Measurements from ENCODE around the gene RARA.
A peak's percentile ranks its signal among the peaks of the same experiment; 100 is the strongest.

Gene RARA

DNA sequence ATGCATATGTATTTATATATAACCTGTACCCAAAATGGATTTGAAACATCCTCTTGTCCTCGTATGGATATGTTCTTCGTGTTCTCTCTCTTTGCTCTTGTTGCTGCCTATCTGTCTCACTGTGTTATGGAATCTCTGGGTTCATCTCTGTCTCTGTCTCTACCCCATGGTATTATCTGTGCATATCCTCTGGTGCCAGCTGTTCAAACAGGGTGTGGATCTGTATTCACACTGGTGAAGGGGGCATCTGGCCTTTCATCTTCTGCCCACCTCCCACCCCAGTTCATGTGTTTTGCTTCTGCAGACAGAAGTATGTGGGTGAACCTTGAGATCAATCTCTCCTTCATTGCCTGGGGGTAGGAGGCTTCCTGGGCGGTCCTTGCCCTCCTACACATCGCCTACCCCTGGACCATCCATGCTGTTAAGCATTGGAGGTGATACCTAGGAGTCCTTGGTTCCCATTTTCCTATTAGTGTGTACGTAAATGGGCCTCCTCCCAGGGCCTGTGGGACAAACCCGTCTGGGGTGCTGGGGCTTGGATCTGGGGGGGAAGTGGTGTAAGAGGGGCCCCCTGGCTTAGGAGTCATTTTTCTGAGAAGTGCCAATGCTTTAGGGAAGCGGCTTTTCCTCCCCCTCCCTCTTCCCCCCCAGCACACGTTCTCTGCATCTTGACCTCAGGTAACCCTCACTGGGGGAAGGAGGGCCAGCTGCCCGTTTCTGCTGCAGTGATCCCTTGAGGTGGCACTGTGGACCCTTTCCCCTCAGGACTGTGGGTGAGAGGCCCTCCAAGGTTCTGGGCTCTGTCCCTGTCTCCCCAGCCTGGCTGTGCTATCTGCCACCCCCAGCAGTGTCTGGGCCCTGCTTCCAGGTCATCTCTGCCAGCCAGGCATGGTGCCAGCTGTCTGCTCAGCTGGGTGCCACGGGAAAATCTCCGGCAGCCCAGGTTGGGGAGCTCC, 21.1 kb downstream of the RARA start:
- DNase-seq: no peak

DNA sequence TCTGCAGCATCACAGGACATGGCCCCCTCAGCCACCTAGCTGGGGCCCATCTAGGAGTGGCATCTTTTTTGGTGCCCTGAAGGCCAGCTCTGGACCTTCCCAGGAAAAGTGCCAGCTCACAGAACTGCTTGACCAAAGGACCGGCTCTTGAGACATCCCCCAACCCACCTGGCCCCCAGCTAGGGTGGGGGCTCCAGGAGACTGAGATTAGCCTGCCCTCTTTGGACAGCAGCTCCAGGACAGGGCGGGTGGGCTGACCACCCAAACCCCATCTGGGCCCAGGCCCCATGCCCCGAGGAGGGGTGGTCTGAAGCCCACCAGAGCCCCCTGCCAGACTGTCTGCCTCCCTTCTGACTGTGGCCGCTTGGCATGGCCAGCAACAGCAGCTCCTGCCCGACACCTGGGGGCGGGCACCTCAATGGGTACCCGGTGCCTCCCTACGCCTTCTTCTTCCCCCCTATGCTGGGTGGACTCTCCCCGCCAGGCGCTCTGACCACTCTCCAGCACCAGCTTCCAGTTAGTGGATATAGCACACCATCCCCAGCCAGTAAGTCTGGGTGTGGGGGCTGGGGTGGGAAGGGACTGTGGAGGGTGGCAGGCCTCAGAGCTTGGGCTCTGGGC, 22.0 kb downstream of the RARA start:
- DNase-seq: no peak

DNA sequence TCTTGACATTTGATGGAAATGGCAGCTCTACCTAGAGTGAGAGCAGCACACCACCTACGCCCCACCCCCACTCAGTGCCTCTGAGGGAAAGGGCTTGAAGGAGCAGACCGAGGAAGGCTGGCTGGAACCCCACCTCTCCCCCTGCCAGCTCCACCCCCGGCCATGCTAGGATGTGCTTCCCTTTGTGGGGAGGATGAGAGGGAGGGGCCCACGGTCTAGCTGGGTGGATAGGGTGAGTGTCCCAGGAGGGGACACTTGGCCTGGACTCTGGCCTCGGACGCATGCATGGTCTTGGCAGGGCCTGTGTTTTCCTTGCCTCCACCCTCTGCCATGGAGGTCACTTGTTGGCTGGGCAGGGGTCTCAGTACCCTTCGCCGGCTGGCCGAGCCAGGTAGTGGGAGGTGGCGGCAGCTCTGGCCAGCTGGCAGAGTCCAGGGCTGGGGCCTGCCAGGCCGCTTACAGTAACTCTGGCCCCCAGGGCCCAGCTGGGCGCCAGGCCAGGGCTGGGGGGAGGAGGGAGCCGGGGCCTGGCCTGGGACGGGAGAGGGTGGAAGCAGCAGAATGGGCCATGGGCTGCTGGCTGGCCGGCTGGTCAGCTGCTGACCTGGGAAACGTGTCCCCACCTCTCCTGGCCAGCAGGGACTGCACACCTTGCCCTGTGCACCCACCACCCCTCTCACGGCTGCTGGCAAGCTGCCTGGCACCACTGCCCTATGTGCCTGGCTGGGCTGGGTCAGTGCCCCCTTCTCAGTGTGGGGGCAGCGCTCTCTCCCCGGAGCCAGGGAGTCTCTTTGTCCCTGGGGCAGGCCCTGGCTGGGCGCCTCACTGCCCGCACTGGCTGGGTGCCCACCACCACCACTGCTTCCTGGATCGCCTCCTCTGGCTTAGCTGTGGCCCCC, 23.0 kb downstream of the RARA start:
- DNase-seq: peak; percentile 95

DNA sequence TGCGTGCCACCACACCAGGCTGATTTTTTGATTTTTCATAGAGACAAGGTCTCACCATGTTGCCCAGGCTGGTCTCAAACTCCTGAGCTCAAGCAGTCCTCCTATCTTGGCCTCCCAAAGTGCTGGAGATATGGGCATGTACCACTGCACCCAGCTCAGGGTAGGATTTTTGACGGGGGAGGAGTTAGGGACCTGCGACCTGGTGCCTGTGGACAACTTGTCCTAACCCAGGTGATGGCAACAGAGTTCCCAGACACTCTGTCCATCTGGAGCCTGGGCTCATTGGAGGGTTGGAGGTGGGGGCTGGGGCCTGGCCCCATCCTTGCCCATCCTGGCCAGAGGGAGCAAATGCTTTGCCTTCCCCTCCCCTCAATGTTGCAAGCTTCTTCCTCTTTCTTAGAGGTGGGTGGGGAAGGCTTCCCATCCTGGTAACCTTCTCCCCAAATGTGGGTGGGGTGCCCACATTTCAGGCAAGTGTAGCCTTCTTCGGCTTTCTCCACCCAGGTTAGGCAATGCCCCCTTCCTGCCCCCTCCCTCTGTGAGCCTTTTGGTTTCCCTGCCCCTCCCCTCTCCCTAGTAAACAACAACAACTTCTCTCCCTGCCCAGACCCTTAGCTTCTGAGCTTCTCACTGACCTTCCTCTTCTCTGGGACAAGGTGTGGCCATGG, 24.9 kb downstream of the RARA start:
- DNase-seq: no peak

DNA sequence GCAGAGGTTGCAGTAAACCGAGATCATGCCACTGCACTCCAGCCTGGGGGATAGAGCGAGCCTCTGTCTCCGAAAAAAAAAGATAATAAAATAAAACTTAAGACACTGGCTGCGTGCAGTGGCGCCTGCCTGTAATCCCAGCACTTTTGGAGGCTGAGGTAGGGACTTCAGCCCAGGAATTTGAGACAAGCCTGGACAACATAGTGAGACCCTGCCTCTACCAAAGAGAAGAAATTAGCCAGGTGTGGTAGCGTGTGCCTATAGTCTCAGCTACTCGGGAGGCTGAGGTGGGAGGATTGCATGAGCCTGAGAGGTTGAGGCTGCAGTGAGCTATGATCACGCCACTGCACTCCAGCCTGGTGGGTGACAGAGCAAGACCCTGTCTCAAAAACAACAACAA, 26.6 kb downstream of the RARA start:
- no peak for DNase-seq

DNA sequence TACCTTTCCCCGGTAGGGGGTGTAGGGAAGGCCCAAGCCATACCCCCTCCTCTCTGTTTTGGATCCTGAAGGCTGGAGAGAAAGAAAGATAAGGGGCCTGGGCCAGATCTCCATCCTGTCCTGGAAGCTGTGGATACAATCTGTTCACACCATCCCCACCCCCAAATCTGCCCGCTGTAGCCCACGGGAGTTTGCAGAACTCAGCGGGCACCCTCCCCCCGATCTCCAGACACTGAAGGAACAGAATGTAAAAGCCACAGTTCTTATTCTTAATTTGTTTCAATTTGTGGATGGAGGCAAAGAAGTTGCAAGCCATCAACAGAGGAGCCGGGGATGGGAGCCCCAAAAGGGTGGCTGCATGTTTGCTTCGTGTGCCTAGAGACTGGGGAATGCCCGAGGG, 28.4 kb downstream of the RARA start:
- no peak for DNase-seq

DNA sequence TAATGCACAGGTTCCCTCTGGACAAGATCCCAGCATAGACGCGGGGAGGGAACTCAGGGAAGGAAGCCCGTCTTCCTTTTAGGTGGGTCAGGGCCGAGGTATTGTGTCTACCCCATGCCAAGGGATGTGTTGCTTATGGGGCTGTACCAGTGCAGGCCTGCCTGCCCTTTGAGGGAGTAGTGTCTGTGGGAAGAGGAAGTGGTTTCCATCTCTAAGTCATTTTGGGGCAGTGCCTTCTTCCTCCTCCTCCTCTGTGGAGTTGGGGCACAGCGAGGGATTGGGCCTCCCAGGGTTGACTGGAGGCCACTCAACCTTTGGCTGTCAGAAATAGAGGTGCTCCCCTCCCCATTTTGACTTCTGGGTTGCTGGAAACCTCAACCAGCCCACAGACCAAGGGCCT, 29.1 kb downstream of the RARA start:
- no peak for DNase-seq

DNA sequence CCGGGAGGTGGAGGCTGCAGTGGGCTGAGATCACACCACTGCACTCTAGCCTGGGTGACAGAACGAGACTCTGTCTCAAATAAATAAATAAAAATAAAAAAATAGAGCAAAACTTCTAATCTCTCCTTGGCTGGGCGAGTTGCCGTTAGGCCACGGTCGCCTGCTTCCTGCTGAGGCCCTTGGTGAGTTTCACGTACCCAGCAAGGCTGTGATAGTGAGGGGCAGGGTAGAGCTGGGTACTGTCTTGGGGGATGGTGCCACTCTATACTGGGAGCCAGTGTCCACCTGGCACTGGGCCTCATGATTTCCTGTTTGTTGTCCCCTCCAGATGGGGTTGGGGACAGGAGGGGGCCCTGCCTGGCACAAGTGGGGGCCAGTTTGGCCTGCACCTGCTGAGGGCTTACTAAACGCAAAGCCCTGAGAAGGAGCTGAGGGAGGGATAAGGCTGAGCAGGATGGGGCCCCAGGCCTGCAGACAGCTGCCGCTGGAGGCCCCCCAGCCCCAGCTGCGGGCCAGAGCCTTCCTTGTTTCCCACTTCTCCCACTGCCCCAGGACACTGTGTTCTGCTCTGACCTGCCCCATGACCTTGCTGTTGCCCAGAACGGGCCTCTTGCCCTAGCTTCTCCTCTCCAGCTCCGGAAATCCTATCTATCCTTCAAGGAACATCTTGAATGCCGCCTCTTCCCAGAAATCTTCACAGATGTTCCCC, 30.1 kb downstream of the RARA start:
- DNase-seq: no peak

DNA sequence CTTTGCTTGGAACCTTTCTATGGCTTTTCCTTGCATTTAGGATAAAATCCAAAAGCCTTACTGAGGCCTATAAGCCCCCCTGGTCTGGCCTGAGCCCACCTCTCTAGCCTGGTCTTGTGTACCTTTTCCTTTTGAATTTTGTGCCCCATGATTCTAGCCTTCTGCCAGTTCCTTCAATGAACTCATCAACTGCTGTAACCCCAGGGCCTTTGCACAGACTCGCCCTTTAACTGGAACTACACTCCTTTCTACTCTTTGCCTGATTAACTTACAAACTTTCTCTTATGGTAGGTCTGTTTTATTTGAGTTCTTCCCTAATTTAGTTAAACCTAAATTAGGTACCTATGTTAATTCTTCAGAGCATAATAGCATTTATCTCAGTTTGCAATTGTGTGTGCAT, 31.3 kb downstream of the RARA start:
- no peak for DNase-seq

DNA sequence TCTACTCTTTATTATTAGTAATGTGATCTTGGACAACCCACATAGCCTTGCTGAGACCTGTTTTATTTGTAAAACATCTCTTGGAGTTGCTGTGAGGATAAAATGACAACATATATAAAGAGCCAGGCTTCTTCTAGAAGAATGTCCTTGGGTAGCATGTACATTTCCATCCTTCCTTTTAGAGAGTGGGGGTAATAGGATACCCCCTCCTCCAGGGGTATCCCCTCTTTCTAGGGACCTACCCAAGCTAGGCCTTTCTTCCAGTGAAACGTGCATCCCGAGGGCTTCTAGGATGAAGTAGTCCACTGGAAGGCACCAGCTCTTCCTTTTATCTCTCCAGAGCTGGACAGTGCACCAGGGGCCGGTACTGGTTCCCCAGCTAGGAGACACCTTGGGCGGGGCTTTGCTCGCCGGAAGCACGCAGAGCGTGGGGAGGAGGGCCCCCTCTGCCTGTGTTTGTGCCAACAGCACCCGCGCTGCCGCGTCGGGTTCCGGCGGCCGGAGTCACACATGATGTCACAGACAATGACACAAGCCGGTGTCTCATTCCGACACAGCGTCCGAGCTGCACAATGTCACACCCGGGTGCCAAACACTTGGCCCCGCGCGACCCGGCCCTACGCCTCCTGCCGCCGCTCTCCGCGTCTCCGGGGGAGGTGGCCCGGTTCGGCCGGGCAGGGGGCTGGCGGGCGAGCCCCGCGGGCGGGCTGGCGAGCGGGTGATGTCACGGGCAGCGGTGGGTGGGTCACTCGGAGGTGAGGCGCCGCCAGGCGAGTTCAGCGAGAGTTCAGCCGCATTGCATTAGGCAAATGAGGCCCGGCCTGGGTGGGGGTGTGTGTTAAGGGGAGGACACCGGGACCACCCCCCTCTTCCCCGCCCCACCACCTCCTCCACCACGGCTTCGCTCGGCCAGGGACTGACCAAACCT, 32.2 kb downstream of the RARA start:
- peak; percentile 83 for DNase-seq

DNA sequence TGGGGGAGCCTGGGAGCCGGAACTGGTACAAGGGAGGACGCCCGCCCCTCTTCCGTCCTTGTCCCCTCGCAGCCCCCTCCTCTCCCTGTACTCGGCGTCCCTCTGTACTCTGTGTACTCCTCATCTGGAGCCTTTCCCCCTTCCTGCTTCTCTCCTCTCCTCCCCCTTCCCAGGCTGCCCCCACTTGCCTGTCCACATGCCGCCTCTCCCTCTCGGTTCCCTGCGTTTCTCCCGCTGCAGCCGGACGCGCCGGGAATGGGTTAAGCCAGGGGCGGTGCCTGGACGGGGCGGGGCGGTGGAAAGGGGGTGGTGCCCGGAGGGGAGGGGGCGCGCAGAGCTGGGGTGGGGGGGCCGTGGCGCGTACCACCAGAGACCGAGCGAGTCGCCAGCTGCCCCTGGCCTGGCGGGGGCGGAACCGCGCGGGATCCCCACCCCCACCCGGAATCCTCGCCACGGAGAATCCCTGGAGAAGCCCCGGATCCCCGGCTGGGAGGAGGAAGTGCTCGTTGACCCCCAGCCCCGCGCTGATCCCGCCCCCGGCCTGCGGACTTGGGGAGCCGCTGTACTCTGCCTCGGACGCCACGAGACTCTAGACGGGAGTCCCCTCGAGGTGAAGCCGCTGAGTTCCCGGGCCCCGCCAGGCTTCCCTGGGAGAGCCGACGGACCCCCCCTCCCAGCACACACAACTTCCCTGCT, 33.0 kb downstream of the RARA start:
- DNase-seq: peak; percentile 90

DNA sequence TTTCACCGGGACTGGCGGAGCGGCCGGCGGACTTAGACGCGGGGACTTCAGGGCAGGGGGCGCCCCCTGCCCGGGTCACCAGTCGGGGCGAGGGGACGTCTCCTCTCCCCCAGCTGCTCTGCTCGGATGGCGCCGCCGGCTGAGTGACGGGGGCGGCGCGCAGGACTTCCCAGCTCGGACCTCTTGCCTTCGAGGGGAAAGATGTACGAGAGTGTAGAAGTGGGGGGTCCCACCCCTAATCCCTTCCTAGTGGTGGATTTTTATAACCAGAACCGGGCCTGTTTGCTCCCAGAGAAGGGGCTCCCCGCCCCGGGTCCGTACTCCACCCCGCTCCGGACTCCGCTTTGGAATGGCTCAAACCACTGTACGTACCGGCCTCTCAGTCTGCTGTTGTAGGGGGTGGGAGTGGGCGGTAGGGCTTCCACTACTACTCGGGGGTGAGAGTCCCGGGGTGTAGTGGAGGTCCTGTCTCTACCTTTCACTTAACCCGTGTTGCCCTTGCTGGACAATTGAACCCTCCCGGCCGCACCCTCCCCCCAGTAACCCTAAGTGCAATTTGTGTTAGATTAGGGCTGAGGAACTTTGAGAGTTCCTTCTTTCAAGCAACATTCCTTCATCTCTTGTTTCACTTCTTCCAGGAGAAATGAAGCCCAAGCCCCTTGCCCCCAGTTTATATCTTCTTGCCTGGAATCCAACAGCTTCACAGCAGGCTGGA, 33.7 kb downstream of the RARA start:
- no peak for DNase-seq

DNA sequence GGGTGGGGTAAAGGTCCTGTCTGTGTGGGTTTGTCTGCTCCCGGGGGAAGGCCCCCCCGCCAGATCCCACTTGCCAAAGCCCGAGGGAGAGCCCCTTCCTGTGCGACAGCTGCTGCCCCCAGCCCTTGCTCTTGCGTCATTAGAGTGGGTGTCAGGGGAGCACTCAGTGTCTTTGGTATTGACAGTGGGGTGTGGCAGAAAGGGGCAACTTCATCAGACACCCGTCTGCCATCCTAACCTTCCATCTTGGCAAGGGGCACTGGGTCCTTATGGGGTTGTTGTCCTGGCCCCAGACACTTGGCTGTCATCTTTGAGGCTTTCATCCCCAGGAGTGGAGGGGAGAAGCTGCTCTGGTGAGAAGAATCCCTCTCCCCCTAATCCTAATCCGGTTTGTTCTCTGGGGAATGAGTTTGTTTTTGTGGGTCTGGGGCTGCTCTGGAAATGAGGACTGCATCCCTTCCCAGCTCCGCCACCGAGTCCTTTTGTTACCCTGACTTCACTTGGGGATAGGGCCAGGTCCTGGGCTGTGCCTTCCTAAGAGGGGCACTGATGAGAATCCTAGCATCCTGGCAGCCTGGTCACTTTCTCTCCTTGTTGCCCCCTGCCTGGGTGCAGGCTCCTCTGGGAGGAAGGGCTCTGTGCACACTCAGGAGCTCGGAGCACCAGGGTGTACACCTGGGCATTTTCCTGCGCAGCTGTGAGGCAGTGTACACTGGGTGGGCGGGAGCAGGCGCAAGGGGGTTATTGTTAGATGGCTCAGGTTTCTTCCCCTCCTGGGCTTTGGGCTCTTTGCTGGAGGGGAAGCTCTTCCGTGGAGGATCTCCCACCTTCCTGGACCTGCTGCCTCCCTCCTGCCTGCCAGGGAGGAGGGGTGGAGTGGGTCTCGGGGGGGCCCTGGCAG, 34.5 kb downstream of the RARA start:
- no peak for DNase-seq

DNA sequence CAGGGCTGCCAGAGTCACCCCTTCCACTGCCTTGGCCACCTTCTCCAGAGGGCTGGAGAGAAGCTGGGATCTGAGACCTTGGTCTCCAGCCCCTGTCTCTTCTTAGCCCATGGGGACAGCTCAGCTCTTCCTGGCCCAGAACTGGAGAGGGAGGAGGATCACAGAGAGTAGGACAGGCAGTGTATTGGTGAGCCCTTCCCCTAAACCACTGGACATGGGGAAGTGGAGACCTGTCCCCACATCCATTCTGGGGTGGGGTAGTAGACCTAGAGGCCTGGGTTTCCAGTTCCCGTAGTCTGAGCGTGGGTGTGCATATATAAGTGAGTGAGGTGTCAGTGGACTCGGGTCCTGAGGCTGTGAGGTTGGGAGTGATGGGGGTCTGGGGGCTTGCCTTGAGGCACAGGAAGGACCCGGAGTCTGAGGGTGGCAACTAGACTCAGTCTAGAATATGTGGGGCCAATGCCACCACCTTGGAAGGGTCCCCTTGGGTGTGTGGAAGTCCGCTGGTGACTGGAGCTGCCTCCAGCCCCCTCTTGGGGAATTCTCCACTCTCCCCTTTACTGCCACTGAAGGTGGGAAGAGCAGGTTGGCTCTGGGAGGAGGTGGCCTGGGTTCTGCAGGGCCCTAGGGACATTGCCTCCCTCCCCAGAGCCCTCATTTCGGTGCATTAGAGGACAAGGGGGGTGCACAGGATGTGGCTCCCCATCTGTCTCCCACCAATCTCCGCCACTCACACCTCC, 35.6 kb downstream of the RARA start:
- no peak for DNase-seq

DNA sequence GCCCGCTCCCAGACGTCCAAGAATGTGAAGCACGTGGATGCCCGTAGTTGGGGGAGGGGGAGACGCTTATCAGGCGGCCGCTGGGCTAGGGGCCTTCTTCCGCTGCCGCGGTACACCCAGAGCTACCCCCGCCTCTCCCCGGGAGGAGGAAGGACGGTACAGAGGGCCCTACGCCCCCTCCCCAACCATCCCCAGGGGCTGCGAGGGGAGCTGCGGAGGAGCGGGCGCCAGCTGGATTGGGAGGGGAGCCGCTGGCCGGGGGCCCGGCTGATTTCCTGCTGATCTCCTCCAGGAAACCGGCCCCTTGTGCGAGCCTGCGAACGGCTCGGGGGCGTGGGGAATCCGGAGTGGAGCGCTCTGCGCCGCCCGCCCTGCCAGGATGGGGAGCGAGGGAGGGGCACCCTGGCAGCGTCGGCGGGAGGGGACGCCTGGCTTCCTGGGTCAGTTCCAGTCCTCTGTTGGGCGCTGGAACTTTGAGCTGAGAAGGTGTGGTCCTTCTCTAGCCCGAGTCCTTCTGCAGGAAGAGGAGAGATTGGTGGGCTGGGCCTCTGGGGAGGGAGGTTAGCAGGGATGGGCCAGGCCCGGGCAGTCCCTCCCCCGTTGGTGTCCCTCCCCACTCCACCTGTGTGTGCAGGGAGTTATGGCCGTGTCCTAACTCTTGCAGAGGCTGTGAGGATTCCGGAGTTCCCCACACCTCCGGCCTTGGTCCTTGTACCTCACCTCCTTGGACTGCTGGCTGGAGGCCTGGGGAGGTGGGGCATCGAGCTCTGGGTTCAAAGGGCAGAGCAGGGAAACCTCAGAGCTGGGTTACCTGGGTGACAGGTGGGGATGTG, 36.4 kb downstream of the RARA start:
- DNase-seq: peak; percentile 89

DNA sequence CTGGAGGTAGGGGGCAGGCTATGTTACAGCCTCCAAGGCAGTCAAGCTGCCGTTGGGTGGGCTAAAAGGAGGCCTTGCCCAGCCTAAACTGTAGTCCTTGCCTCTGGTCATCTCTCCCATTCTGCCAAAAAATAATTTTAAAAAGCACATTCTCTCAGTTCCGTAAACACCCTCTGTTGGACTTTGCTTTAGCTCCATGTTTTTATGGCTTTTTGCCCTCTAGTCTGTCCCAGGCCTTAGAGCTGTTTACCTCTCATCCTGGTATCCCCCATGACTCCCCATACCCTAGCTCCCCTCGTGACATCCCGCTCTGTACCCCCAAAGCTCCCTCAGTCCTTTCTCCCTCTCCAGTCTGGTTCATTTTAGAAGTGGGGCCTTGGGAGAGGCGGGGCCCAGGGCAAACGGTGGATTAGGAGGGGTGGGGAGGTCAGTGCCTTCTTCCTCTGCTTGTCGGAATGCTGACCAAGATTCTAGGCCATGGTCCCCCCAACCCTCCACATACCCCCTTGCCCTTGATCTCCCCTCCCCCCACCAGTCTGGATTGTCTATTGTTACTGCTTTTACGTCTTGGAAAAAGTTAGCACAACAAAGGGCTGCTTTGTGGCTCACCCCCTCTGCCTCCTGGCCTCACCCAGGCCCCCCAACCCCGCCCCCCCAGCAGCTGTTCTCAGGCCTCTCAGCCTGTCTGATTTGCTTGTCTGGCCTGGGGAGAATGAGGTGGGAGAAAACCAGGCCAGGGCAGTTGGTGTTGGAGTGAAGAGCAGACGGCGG, 37.2 kb downstream of the RARA start:
- no peak for DNase-seq

Measured in right forelimb (tissue), 1 donor.